ENCODE data around the gene TRIM8. TPM values are rescaled to one million over a fixed set of nuclear protein-coding genes. Genes with fewer than 3 reads are reported as not detected.
"Not testable (repeated sequence)": the region's sequence is repeated elsewhere in the genome, so short reads cannot be mapped to it uniquely, and the experiment has no call there.

Gene TRIM8
- total RNA-seq, 2 donors from 2014 or later = 106 to 125 TPM

DNA sequence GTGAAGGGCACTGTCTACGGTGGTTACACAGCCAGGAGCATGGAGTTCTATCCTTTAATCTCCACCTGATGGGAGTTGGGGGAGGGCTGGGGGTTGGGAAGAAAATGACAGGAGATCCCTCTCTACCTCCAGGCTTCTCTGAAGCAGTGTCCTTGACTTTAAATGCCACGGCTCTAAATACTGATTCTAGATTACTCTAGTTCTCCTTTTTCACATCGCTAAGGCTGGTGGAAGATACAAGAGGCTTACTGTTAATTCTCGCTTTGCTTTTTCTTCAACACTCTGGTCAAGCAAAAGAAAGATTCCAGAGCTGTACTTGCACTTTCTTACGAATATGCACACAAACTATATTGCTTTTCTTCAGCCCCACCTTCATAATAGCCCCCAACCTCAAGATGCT lies 39.5 kb downstream of the TRIM8 start:
- no peak overlapping the region for H3K27ac ChIP-seq
- H3K9me3 ChIP-seq = no peaks in the 10 kb centered on the region
- H3K36me3 ChIP-seq = peaks cover 5% of the 10 kb centered on the region
- no peak for DNase-seq (ENCODE audit: low spot score)
- H3K4me1 ChIP-seq = peaks cover 0 to 8% of the 10 kb centered on the region in 2 donors
- H3K27me3 ChIP-seq = no peaks in the 10 kb centered on the region
- no peak overlapping the region for H3K4me3 ChIP-seq
- TF ChIP-seq, protein P1, sequence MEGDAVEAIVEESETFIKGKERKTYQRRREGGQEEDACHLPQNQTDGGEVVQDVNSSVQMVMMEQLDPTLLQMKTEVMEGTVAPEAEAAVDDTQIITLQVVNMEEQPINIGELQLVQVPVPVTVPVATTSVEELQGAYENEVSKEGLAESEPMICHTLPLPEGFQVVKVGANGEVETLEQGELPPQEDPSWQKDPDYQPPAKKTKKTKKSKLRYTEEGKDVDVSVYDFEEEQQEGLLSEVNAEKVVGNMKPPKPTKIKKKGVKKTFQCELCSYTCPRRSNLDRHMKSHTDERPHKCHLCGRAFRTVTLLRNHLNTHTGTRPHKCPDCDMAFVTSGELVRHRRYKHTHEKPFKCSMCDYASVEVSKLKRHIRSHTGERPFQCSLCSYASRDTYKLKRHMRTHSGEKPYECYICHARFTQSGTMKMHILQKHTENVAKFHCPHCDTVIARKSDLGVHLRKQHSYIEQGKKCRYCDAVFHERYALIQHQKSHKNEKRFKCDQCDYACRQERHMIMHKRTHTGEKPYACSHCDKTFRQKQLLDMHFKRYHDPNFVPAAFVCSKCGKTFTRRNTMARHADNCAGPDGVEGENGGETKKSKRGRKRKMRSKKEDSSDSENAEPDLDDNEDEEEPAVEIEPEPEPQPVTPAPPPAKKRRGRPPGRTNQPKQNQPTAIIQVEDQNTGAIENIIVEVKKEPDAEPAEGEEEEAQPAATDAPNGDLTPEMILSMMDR (IDR thresholded peaks at IDR 0.05) = no peak

GRCh38 chr10:102691285-102692066 lies 47.2 kb downstream of the TRIM8 start:
- H3K27ac ChIP-seq = no peak overlapping the region
- H3K9me3 ChIP-seq = no peaks in the 10 kb centered on the region
- TF ChIP-seq, protein P1 (IDR thresholded peaks at IDR 0.05) = no peak
- H3K4me1 ChIP-seq = no peaks in the 10 kb centered on the region
- peaks cover 2% of the 10 kb centered on the region for H3K36me3 ChIP-seq
- no peak overlapping the region for H3K4me3 ChIP-seq
- peak; percentile 43 for DNase-seq (ENCODE audit: low spot score)
- H3K27me3 ChIP-seq = no peaks in the 10 kb centered on the region

DNA sequence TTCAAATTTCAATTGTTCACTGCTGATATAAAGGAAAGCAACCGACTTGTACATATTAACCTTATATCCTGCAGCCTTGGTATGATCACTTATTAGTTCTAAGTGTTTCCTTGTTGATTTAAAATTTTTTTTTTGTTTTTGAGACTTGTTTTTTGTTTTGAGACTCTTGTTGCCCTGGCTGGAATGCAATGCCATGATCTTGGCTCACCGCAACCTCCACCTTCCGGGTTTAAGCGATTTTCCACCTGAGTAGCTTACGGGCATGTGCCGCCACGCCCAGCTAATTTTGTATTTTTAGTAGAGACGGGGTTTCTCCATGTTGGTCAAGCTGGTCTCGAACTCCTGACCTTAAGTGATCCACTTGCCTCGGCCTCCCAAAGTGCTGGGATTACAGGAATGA lies 51.1 kb downstream of the TRIM8 start:
- not testable (repeated sequence) for H3K4me1 ChIP-seq, H3K9me3 ChIP-seq, H3K4me3 ChIP-seq, H3K27me3 ChIP-seq, H3K27ac ChIP-seq
- peak; percentile 44 for DNase-seq (ENCODE audit: low spot score)
- peaks cover 32% of the 10 kb centered on the region for H3K36me3 ChIP-seq

- Histone ChIP-seq H3K36me3 (peaks cover 32% of the 10 kb centered on the region), H3K4me1 (no peaks in the 10 kb centered on the region), H3K4me3 (no peak overlapping the region), H3K9me3 (no peaks in the 10 kb centered on the region), H3K27ac (no peak overlapping the region), H3K27me3 (no peaks in the 10 kb centered on the region)
- peak; percentile 1 for DNase-seq (ENCODE audit: low spot score)
- TF ChIP-seq, protein P1 (IDR thresholded peaks at IDR 0.05) = no peak
Observed at GRCh38 chr10:102696736-102697135, 52.5 kb downstream of the TRIM8 start.

DNA sequence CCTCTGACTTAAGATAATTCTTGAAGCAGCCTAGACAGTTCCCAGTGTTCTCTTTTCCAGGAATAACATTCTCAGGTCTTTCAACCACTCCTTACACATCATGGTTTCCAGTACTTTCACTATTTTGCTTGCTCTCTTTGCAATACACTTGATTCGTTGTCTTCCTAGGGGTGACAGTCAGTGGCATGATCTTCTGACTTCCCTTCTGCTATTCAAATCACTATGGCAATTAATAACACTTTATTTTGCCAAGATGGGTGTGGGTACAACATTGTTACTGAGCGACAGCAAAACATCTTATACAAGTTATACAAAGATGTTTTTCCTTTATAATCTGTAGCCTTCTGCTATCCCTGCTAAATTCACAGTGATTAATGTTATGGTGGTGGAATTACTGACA lies 54.6 kb downstream of the TRIM8 start:
- TF ChIP-seq, protein P1 (IDR thresholded peaks at IDR 0.05) = no peak
- DNase-seq (ENCODE audit: low spot score) = no peak
- no peaks in the 10 kb centered on the region for H3K27me3 ChIP-seq
- H3K4me3 ChIP-seq = no peak overlapping the region
- no peaks in the 10 kb centered on the region for H3K9me3 ChIP-seq
- peaks cover 32% of the 10 kb centered on the region for H3K36me3 ChIP-seq
- H3K27ac ChIP-seq = no peak overlapping the region
- H3K4me1 ChIP-seq = no peaks in the 10 kb centered on the region

- Histone ChIP-seq H3K27ac (no peak overlapping the region), H3K4me1 (no peaks in the 10 kb centered on the region), H3K9me3 (no peaks in the 10 kb centered on the region), H3K27me3 (no peaks in the 10 kb centered on the region), H3K36me3 (peaks cover 36% of the 10 kb centered on the region), H3K4me3 (no peak overlapping the region)
- peak; percentile 42 for DNase-seq (ENCODE audit: low spot score)
- TF ChIP-seq, protein P1 (IDR thresholded peaks at IDR 0.05) = no peak
Observed at GRCh38 chr10:102701272-102701671, 57.0 kb downstream of the TRIM8 start.

Data from right atrium auricular region (tissue), 2 donors.